Measurements from ENCODE around the gene BAG5.

DNA sequence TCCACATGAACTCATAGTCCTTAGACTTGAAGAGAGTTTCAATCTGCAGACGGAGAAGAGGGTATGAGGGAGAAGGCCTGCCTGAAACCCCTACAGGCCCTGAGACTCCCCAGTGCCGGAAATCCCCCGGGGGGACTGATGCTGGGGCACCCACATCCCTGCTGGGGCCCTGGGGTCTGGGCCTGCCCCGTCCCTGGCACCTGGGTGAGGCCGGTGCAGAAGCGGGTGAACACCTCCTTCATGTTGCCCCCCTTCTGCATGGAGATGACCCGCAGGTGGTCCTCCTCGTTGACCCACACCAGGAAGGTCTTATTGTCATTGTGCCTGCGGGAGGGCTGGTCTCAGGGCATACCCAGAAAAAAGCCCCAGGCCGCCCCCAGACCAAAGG is 42.2 kb downstream of the BAG5 start:
- TF ChIP-seq, protein P1, sequence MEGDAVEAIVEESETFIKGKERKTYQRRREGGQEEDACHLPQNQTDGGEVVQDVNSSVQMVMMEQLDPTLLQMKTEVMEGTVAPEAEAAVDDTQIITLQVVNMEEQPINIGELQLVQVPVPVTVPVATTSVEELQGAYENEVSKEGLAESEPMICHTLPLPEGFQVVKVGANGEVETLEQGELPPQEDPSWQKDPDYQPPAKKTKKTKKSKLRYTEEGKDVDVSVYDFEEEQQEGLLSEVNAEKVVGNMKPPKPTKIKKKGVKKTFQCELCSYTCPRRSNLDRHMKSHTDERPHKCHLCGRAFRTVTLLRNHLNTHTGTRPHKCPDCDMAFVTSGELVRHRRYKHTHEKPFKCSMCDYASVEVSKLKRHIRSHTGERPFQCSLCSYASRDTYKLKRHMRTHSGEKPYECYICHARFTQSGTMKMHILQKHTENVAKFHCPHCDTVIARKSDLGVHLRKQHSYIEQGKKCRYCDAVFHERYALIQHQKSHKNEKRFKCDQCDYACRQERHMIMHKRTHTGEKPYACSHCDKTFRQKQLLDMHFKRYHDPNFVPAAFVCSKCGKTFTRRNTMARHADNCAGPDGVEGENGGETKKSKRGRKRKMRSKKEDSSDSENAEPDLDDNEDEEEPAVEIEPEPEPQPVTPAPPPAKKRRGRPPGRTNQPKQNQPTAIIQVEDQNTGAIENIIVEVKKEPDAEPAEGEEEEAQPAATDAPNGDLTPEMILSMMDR (IDR thresholded peaks at IDR 0.05): no peak
- TF ChIP-seq POLR2AphosphoS5 (IDR thresholded peaks at IDR 0.05; ENCODE audit: low read depth, low read length): no peak
- no peak for TF ChIP-seq REST (IDR thresholded peaks at IDR 0.05; ENCODE audit: insufficient read depth in 1 of 2, low read depth in 2 of 2, low read length in 1 of 2)
- TF ChIP-seq SIN3A (IDR thresholded peaks at IDR 0.05; ENCODE audit: borderline replicate concordance, insufficient read depth, low read depth, low read length): no peak
